ENCODE results near the gene VAPB.
A peak's percentile ranks its signal among the peaks of the same experiment; 100 is the strongest.
"Not testable (repeated sequence)": the region's sequence is repeated elsewhere in the genome, so short reads cannot be mapped to it uniquely, and the experiment has no call there.

Gene VAPB

DNA sequence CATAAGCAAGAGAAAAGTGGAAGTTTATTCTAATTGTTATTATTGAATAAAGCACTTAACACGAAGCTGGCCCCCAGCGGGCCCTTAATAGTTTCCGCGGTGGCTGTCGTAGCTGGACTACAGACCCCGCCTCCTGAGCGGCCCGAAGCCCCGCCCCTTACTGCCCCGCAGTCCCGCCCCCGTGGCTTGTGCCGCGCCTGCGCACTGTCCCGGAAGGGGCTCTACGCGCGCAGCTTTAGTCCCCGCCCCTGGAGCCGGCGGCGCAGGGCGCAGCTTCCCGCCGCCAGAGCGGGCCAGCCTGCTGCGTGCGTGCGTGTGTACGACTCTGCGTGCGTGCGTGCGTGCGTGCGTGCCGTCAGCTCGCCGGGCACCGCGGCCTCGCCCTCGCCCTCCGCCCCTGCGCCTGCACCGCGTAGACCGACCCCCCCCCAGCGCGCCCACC is at the start of gene VAPB:
Gene VAPB, plus strand, starts transcription at position 348 of the 442 bp plus-strand sequence. CDS start 231 bp downstream, outside the sequence.
- peak; percentile 47 to 98 (median 92) for DNase-seq

DNA sequence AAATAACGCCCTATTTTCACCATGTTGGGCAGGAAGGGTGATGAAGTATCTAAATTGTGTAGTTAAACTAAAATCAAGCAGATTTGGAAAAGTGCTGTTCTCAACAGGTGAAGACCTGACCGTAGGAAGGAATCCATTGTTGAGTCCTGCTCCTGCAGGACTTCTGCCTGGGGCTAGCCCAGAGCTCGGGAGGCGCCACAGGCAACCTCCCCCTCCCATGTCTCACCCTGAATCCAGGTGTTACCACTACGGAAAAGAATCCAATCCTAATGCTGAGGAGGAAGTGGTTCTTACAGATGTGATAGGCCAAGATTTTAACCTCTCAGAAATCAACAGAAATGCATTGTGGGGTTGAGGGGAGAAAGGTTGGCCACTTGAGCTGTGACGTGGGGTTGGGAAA is 49.3 kb upstream of the VAPB start:
- no peak for DNase-seq

- DNase-seq, result no peak
Measured at GRCh38 chr20:58340151-58340550, 48.9 kb upstream of the VAPB start.

GRCh38 chr20:58340853-58341252 is 48.2 kb upstream of the VAPB start:
- DNase-seq, result no peak

GRCh38 chr20:58342104-58342945 is 46.7 kb upstream of the VAPB start:
- DNase-seq, result no peak

DNA sequence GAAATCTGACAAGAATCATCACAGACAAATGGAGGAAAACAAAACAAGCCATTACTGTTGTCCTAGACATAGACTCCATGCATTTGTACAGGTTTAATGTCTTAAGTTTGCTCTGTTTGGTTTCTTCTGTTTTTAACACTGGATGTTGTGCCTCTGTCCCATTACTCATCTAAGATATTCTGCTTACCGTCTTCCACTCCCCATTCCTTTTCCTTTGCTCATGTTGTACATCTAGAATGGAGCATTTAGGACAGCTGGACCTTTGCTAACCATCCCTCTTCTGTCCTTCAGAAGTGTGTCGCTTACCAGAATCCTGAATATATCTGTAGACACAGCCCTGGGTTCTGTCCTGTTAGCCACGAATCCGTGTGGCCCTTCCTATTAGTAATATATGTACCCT is 44.3 kb upstream of the VAPB start:
- DNase-seq, result no peak

- DNase-seq, result no peak
Measured at GRCh38 chr20:58349570-58349969, 39.5 kb upstream of the VAPB start.

DNA sequence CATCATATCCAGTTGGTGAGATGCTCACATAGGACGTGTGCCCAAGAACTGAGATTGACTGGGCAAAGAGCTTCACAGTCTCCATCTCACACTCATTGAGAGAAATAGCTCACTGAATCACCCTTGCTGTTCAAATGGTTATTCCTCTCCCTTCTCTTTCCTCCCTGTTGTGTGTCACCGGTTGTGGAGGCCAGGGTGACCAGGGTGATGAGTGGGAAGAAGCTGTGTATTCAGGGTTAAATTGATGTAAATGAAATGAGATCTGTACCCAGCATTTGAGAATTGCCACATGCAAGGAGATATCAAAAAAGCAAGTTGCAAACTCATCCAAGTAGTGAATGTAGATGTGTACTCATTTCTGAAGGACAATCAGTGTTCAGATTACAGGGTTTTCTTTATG is 36.6 kb upstream of the VAPB start:
- no peak for DNase-seq

DNA sequence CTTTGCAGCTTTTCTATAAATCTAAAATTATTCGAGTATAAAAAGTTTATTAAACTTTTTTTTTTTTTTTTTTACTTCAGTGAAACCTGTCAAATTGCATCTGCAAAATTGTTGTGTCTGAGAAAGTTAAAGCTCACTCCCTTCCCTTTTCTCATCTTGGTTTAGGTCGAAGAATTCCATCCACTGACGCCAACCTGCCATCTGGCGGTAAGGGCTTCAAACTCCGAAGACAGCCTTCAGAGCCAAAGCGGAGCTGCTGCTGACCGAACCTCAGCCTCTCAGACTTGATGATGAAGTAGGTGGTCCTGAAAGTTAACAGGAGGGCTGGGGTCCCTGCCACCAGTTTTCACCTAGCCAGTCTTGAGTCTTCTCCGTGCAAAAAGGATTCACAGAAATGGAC is 29.6 kb upstream of the VAPB start:
- DNase-seq, result no peak

DNA sequence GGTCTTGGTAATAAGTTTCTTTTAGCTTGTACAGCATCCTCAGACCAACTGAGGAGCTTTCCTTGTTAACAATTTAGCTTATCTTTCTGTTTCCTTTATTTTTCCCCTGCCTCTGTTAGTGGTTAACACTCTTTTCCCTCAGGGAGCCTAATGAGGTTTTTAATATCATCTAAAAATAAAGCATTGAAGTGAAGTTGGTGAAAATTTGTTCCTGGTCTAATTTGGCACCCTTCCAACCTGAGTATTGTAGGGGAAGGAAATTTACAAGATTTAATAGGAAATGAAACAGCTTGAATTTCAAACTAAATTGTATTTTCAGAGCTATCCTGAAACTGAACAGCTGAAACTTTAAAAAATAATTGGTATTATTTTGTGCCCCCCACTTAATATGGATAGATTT is 28.1 kb upstream of the VAPB start:
- no peak for DNase-seq

DNA sequence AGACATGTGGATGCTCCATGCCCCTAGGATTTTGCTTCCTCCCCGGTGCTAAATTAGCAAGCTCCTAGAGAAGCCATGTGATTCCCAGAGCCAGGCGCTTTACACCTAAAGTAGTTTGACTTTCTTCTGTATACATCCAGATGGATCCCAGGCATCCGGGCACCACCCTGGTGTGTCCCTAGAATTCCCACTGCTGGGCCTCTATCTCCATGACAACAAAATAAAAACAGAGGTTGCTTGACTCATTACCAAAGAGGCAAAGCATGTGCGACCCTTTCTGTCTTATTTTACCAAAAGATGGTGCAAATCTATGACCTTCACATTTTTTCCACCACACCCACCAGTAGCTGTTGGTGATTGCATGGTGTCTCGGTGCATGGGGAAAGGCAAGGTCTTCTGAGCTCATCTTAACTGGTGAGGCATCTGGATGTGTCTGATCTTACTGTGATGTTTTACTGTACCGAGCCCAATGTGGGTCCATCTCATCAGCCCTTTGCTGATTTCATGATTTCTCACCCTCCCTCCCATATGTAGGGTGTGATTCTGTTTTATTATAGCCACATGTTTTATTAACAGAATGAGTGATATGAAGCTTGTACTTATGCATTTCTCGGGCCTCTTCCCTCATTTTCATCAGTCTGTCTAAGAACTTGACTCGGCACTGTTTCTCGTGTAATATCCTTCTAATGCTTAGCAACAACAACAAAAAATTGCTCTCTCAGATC is 27.4 kb upstream of the VAPB start:
- DNase-seq, result no peak

DNA sequence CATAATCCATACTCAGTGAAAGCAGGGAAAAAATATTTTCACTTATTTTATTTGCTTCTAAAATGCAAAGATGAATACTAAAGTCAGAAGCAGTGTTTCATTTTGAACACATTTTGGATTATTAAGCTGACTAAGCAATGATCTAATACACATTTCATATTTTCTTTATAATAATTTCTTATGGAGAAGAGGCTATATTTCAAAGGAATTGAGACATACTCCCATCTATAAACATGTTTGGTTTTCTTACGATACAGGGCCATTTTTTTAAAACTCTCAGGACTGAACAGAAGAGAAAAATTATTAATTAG is 26.9 kb upstream of the VAPB start:
- no peak for DNase-seq

- DNase-seq, result no peak
Measured at GRCh38 chr20:58362970-58363369, 26.1 kb upstream of the VAPB start.

GRCh38 chr20:58366866-58367265 is 22.2 kb upstream of the VAPB start:
- no peak for DNase-seq

DNA sequence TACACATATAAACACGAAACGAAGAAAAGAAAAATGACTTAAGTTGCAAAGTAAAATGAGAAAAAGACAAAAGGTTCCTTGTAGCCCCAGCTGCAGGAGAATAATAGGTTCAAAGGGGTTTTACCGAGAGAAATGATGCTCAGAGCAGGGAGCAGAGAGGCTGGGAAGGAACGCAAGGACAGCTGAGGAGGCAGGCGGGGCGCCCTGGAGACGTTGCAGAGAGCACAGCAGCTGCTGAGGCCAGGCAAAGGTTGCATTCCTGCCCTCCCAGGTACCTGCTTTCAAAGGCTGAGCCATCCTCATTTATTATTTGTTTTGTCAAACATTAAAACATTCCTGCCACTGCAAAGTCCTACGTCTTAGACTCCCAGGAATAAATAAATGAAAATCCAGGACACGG is 16.2 kb upstream of the VAPB start:
- DNase-seq, result no peak

DNA sequence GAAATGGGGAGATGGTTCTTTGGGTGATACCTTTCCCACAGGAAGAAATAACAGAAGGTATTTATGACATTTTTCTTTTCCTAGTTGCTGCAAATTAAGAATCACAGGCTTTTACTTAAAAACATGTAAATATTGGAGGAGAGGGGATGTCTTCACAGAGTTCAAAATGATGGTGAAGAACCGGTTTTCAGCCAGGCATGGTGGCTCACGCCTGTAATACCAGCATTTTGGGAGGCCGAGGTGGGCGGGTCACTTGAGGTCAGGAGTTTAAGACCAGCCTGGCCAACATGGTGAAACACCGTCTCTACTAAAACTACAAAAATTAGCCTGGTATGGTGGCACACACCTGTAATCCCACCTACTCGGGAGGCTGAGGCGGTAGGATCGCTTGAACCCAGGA is 15.7 kb upstream of the VAPB start:
- DNase-seq, result not testable (repeated sequence)

DNA sequence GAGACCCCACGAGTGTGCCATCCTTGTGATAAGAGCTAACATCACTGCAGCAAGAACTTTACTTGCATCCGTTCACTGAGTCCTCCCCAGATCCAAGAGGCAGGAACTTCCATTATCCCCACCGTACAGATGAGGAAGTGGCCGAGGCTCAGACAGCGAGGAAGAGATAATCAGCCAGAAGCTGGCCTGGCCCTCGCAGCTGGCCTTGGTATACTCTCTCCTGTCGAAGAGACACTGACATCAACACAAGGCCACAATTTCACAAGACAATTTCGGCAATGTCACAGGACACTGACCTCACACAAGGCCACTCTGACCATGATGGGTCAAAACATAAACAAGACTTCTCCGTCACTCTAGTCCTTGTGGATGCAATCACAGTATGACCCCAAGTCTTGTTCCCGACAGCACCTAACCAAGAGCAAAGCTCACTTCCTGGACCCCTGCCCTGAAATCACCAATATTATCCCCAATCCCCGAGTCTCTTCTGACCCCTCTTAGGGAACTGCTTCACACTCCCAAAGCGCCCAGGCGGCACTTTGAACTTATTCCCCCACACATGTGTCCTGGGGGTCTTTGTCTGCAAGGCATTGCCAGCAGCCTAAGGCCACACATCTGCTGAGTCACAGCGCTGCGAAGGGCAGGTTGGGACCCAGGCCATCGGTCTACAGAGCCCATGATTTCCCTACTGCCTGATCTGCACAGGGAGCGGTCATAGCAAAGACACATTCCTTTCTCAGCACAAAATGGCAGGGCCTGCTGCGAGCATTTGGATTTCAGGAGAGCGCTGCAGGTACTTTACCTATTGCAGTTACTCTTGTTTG is 14.8 kb upstream of the VAPB start:
- no peak for DNase-seq

- no peak for DNase-seq
Measured at GRCh38 chr20:58374906-58375758, 13.9 kb upstream of the VAPB start.

DNA sequence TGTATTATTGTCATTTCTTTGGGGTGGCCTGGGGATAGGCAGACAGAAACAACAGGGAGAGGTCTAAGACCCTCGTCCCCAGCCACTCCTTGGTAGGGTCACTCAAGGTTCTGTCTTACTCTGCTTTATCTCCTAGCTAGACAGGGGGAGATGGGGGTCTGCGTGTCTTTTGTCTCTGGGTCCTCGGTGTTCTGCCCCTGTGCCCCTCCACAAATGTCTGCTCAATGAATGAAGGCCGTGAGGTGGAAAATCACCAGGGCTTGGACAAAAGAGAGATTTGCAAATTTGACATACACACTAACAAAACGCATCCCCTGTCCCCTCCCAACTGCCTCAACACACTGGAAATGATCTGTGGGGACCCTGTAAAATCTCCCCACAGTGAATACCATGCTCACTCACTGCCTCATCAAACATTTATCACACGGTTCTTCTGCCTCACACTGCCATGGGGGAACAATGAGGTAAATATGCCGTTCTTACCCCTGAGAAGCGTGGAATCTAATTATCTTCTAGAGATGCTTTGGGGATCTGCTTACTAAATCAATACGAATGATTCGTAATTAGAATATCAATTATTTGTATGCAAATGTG is 13.2 kb upstream of the VAPB start:
- no peak for DNase-seq

- DNase-seq, result no peak
Measured at GRCh38 chr20:58377017-58377416, 12.0 kb upstream of the VAPB start.

Measured in hypothalamus (tissue), 51 donors.